ENCODE measurements around the gene ACMSD.
"Not testable (repeated sequence)": the region's sequence is repeated elsewhere in the genome, so short reads cannot be mapped to it uniquely, and the experiment has no call there.

ACMSD gene

DNA sequence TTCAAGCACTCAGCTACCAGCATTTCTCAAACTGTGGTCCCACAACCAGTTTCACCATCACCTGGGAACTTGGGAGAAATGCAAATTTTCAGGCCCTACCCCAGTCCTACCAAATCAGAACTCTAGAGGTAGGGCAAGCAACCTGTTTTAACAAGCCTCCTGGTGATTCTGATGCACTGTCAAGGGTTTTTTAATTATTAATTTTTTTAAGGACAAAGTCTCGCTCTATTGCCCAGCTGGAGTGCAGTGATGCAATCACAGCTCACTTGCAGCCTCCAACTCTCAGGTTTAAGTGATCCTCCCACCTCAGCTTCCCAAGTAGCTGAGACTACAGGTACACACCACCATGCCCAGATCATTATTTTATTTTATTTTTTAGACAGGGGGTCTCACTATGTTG is 7.8 kb downstream of the ACMSD start:
- Histone ChIP-seq H3K27ac (ENCODE audit: low read depth, low read length, severe bottlenecking) (no peak overlapping the region), H3K9me3 (ENCODE audit: control insufficient read depth, low read length) (no peaks in the 10 kb centered on the region), H3K4me3 (ENCODE audit: extremely low read depth, insufficient read depth, low read length, poor library complexity, severe bottlenecking) (no peak overlapping the region), H3K36me3 (ENCODE audit: control insufficient read depth, insufficient read depth, low read length) (no peaks in the 10 kb centered on the region), H3K4me1 (ENCODE audit: control insufficient read depth, insufficient read depth, low read length, poor library complexity, severe bottlenecking) (no peaks in the 10 kb centered on the region)
- WGBS, 2 experiments (ENCODE audit: insufficient coverage in 2 of 2): 83% methylated on average over 1 of the region's 1 CpG; no CpG with 5 or more reads in 1 of the 2 experiments

DNA sequence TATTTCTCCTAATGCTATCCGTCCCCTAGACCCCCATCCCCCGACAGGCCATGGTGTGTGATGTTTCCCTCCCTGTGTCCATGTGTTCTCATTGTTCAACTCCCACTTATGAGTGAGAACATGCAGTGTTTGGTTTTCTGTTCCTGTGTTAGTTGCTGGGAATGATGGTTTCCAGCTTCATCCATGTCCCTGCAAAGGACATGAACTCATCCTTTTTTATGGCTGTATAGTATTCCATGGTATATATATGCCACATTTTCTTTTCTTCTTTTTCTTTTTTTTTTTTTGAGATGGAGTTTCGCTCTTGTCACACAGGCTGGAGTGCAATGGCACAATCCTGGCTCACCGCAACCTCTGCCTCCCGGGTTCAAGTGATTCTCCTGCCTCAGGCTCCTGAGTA is 9.2 kb downstream of the ACMSD start:
- H3K4me1 ChIP-seq (ENCODE audit: control insufficient read depth, insufficient read depth, low read length, poor library complexity, severe bottlenecking); H3K36me3 ChIP-seq (ENCODE audit: control insufficient read depth, insufficient read depth, low read length); H3K9me3 ChIP-seq (ENCODE audit: control insufficient read depth, low read length); H3K27ac ChIP-seq (ENCODE audit: low read depth, low read length, severe bottlenecking); H3K4me3 ChIP-seq (ENCODE audit: extremely low read depth, insufficient read depth, low read length, poor library complexity, severe bottlenecking): not testable (repeated sequence)
- WGBS, 2 experiments (ENCODE audit: insufficient coverage in 2 of 2): 86 to 95% methylated on average over 3 to 4 of the region's 5 CpGs

DNA sequence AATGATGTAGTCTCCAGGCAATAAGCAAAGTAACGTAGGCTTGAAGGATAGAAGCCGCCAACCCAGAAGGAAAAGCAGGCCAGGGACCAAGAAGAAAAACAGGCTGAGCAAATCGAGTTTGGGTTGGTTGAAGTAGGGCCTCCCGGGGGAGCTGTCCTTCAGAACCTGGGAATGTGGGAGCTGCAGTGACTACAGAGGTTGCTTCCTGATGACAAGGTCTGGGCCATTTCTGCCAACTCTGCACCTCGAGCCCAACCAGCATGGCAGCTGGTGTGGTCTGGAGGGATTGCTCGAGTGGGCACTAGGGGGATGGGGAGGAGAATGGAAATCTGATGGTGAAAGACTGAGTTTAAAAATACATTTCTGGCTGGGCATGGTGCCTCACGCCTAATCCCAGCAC is 14.1 kb downstream of the ACMSD start:
- H3K27ac ChIP-seq (ENCODE audit: low read depth, low read length, severe bottlenecking): no peak overlapping the region
- H3K4me3 ChIP-seq (ENCODE audit: extremely low read depth, insufficient read depth, low read length, poor library complexity, severe bottlenecking): no peak overlapping the region
- 90 to 91% methylated on average over 6 of the region's 7 CpGs for WGBS, 2 experiments (ENCODE audit: insufficient coverage in 2 of 2)
- H3K4me1 ChIP-seq (ENCODE audit: control insufficient read depth, insufficient read depth, low read length, poor library complexity, severe bottlenecking): no peaks in the 10 kb centered on the region
- H3K9me3 ChIP-seq (ENCODE audit: control insufficient read depth, low read length): no peaks in the 10 kb centered on the region
- no peaks in the 10 kb centered on the region for H3K36me3 ChIP-seq (ENCODE audit: control insufficient read depth, insufficient read depth, low read length)

DNA sequence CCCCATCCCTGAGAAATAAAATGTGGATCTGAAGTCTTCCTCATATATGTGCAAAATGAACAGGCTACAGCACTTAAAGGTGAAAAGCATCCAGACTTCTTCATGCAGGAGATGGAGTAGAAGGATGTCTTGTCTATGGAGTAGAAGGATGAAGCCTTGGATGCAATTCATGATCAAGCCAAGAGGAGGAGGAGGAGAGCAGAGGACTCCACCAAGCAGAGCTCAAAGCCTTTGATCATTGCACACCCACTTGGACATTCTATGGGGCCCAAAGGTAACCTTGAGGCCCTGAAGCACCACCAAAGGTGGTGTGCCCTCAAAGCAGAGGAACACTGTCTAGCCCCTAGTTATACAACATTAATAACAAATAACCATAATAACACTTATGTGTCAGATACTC is 17.3 kb downstream of the ACMSD start:
- H3K36me3 ChIP-seq (ENCODE audit: control insufficient read depth, insufficient read depth, low read length): no peaks in the 10 kb centered on the region
- H3K9me3 ChIP-seq (ENCODE audit: control insufficient read depth, low read length): no peaks in the 10 kb centered on the region
- no peak overlapping the region for H3K27ac ChIP-seq (ENCODE audit: low read depth, low read length, severe bottlenecking)
- H3K4me3 ChIP-seq (ENCODE audit: extremely low read depth, insufficient read depth, low read length, poor library complexity, severe bottlenecking): no peak overlapping the region
- H3K4me1 ChIP-seq (ENCODE audit: control insufficient read depth, insufficient read depth, low read length, poor library complexity, severe bottlenecking): no peaks in the 10 kb centered on the region

DNA sequence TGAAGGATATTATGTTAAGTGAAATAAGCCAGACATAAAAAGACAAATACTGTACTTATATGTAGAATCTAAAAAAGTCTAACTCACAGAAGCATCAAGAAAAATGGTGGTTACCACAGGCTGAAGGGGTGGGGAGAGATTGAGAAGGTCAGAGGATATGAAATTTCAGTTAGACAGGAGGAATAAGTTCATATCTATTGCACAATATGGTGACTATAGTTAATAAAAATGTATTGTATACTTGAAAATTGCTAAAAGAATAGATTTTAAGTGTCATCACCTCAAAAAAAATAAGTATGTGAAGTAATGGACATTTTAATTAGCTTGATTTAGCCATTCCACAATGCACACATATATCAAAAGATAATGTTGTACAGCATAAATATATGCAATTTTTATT is 19.8 kb downstream of the ACMSD start:
- Histone ChIP-seq H3K4me3 (ENCODE audit: extremely low read depth, insufficient read depth, low read length, poor library complexity, severe bottlenecking) (no peak overlapping the region), H3K4me1 (ENCODE audit: control insufficient read depth, insufficient read depth, low read length, poor library complexity, severe bottlenecking) (no peaks in the 10 kb centered on the region), H3K9me3 (ENCODE audit: control insufficient read depth, low read length) (no peaks in the 10 kb centered on the region), H3K27ac (ENCODE audit: low read depth, low read length, severe bottlenecking) (no peak overlapping the region), H3K36me3 (ENCODE audit: control insufficient read depth, insufficient read depth, low read length) (no peaks in the 10 kb centered on the region)

DNA sequence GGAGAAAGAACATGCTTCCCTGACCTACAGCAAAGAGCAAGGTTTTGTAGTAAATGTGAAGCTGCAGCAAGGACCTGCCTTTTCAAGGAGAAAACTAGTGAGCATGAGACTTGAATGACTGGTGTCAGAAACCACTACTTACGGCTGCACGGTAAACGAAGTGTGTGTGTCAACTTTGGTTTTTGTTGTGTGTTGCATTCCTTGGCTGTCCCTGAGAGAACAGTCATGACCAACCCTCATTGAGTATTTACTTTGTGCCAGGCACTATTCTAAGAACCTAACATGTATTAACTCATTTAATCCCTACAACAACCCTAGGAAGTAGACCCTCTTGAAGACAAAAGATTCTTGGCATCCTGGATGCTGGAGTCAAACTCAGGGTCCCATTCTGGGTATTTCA is 22.8 kb downstream of the ACMSD start:
- 100% methylated on average over 2 to 3 of the region's 3 CpGs for WGBS, 2 experiments (ENCODE audit: insufficient coverage in 2 of 2)
- Histone ChIP-seq H3K4me1 (ENCODE audit: control insufficient read depth, insufficient read depth, low read length, poor library complexity, severe bottlenecking) (no peaks in the 10 kb centered on the region), H3K27ac (ENCODE audit: low read depth, low read length, severe bottlenecking) (no peak overlapping the region), H3K9me3 (ENCODE audit: control insufficient read depth, low read length) (no peaks in the 10 kb centered on the region), H3K36me3 (ENCODE audit: control insufficient read depth, insufficient read depth, low read length) (no peaks in the 10 kb centered on the region), H3K4me3 (ENCODE audit: extremely low read depth, insufficient read depth, low read length, poor library complexity, severe bottlenecking) (no peak overlapping the region)

DNA sequence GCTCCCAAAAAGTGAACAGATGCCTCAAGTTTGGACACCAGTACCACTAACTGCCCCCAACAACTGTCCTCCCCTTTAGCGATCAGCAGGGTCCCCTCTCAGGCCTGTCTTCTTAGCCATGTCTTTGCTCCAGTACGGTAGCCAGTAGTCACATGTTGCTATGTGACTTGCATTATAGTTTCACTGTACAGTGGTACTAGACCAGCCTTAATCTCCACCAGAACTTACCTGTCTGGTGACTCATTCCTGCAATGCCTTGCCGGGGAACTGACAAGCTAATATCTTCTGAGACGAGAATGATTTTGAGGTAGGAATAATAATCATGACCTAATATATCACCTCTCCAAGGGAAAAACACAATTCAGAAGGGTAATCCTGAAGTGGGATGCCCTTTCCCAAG is 23.7 kb downstream of the ACMSD start:
- H3K4me1 ChIP-seq (ENCODE audit: control insufficient read depth, insufficient read depth, low read length, poor library complexity, severe bottlenecking): no peaks in the 10 kb centered on the region
- no peaks in the 10 kb centered on the region for H3K36me3 ChIP-seq (ENCODE audit: control insufficient read depth, insufficient read depth, low read length)
- WGBS, 2 experiments (ENCODE audit: insufficient coverage in 2 of 2): 80 to 90% methylated on average over 1 to 2 of the region's 4 CpGs
- no peak overlapping the region for H3K4me3 ChIP-seq (ENCODE audit: extremely low read depth, insufficient read depth, low read length, poor library complexity, severe bottlenecking)
- H3K27ac ChIP-seq (ENCODE audit: low read depth, low read length, severe bottlenecking): no peak overlapping the region
- no peaks in the 10 kb centered on the region for H3K9me3 ChIP-seq (ENCODE audit: control insufficient read depth, low read length)

DNA sequence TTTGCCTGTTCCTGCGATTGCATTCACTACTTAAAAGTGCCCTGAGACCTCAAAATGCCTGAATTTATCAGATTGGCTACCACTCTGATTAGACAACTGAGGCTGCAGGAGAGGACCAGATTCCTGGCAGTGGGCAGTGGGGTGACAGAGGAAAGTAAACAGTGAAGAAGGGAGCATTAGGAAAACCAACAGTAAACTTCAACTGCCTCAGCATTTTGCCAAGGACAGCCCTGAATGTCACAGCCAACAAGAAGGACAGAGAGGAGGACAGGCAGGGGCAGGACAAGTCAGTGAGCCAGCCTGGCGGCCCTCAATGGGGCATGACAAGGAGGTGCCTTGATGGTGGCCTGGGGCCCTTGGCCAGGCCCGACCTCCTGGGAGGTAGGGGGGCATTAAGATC is 24.3 kb downstream of the ACMSD start:
- Histone ChIP-seq H3K9me3 (ENCODE audit: control insufficient read depth, low read length) (no peaks in the 10 kb centered on the region), H3K36me3 (ENCODE audit: control insufficient read depth, insufficient read depth, low read length) (no peaks in the 10 kb centered on the region), H3K27ac (ENCODE audit: low read depth, low read length, severe bottlenecking) (no peak overlapping the region), H3K4me1 (ENCODE audit: control insufficient read depth, insufficient read depth, low read length, poor library complexity, severe bottlenecking) (no peaks in the 10 kb centered on the region), H3K4me3 (ENCODE audit: extremely low read depth, insufficient read depth, low read length, poor library complexity, severe bottlenecking) (no peak overlapping the region)
- WGBS, 2 experiments (ENCODE audit: insufficient coverage in 2 of 2): 93 to 100% methylated on average over 2 to 3 of the region's 3 CpGs

DNA sequence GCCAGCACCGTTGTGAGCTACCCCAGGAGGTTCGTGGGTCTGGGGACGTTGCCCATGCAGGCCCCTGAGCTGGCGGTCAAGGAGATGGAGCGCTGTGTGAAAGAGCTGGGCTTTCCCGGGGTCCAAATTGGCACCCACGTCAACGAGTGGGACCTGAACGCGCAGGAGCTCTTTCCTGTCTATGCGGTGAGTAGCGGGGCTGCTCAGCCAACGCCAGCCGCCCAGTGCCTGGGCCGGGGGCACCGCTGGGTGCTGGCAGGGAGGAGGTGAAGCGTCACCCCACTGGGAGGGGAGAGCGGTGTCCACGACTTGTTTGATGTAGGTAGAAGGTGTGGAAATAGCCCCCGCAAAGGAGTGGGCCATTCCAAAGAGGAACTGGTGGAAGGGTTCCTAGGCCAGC is 25.0 kb downstream of the ACMSD start:
- H3K4me3 ChIP-seq (ENCODE audit: extremely low read depth, insufficient read depth, low read length, poor library complexity, severe bottlenecking): no peak overlapping the region
- H3K36me3 ChIP-seq (ENCODE audit: control insufficient read depth, insufficient read depth, low read length): no peaks in the 10 kb centered on the region
- WGBS, 2 experiments (ENCODE audit: insufficient coverage in 2 of 2): 95 to 99% methylated on average over 14 to 20 of the region's 20 CpGs
- no peaks in the 10 kb centered on the region for H3K9me3 ChIP-seq (ENCODE audit: control insufficient read depth, low read length)
- H3K4me1 ChIP-seq (ENCODE audit: control insufficient read depth, insufficient read depth, low read length, poor library complexity, severe bottlenecking): no peaks in the 10 kb centered on the region
- H3K27ac ChIP-seq (ENCODE audit: low read depth, low read length, severe bottlenecking): no peak overlapping the region

DNA sequence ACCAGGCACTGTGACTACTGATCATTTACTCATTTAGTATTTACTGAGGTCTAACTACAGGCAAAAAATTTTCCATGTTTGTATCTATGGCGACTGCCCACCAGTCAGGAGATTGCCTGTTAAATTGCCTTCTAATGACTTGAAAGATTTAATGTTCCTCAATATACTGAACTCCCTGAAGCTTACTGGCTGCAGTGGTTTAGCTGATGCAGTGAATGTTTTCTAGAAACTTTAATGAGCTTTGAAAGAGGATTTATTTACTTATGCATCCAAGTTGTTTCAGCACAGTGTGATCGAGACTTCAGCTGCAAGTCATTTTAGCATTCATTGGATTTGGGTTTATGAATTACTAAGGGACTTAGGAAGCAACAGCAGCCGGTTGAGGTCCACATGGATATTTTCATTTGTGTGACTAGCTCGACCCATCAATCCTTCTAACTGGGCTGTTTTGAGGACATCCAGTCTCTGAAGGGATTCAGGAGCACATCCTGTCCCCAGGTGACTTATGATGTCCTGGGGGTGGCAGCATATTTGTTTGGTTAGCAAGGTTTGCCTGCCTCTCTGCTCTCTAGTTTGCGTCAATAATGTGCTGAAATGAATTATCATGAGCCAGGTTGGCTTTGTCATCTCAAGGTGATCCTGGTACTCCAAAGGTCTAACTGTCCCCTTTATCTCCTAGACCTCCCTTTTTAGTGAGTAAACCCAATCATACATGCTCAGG is 26.8 kb downstream of the ACMSD start:
- no peak overlapping the region for H3K27ac ChIP-seq (ENCODE audit: low read depth, low read length, severe bottlenecking)
- WGBS, 2 experiments (ENCODE audit: insufficient coverage in 2 of 2): 89 to 90% methylated on average over 3 to 4 of the region's 5 CpGs
- H3K4me1 ChIP-seq (ENCODE audit: control insufficient read depth, insufficient read depth, low read length, poor library complexity, severe bottlenecking): no peaks in the 10 kb centered on the region
- no peak overlapping the region for H3K4me3 ChIP-seq (ENCODE audit: extremely low read depth, insufficient read depth, low read length, poor library complexity, severe bottlenecking)
- no peaks in the 10 kb centered on the region for H3K36me3 ChIP-seq (ENCODE audit: control insufficient read depth, insufficient read depth, low read length)
- no peaks in the 10 kb centered on the region for H3K9me3 ChIP-seq (ENCODE audit: control insufficient read depth, low read length)

DNA sequence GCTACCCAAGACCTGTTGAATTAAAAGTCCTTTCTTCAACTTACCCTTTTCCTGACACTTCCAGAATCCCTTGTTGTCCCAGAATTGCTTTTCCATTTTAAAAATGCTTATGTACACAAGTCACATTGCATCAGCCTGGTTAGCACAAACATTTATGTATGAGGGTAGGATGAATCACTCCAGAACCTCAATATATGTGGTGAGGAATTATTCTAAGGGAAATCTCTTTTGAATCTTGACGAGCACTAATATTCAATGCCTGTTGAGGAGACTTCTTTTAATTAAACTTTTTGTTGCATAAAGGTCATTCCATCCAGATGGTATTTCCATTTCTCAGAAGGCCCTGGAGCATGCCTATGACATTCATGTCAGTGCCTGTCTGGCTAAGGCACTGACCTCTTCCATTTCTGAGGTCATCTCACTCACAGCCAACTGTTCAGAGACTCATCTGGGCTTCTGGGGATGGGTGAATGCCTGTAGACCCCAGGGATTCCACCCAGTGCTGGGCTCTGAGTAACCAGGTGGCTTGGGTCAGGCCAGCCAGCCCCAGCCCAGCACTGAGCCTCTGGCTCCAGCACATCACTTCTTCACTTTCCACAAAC is 28.2 kb downstream of the ACMSD start:
- H3K27ac ChIP-seq (ENCODE audit: low read depth, low read length, severe bottlenecking): no peak overlapping the region
- H3K9me3 ChIP-seq (ENCODE audit: control insufficient read depth, low read length): no peaks in the 10 kb centered on the region
- no peak overlapping the region for H3K4me3 ChIP-seq (ENCODE audit: extremely low read depth, insufficient read depth, low read length, poor library complexity, severe bottlenecking)
- H3K4me1 ChIP-seq (ENCODE audit: control insufficient read depth, insufficient read depth, low read length, poor library complexity, severe bottlenecking): no peaks in the 10 kb centered on the region
- no peaks in the 10 kb centered on the region for H3K36me3 ChIP-seq (ENCODE audit: control insufficient read depth, insufficient read depth, low read length)
- 100% methylated on average over 1 of the region's 1 CpG; no CpG with 5 or more reads in 1 of the 2 experiments for WGBS, 2 experiments (ENCODE audit: insufficient coverage in 2 of 2)
